ENCODE results near the gene STYX. TPM values are rescaled to one million over a fixed set of nuclear protein-coding genes. Genes with fewer than 3 reads are reported as not detected.
A peak's percentile ranks its signal among the peaks of the same experiment; 100 is the strongest.

The STYX gene
- total RNA-seq, 1 experiment from 2014 or later, result 14.1 TPM

- ATAC-seq (peak; percentile 90), DNase-seq (peak; percentile 97)
- no peak for TF ChIP-seq EZH2 (IDR thresholded peaks at IDR 0.05; ENCODE audit: low read length, unreplicated experiment)
- TF ChIP-seq, protein P1, sequence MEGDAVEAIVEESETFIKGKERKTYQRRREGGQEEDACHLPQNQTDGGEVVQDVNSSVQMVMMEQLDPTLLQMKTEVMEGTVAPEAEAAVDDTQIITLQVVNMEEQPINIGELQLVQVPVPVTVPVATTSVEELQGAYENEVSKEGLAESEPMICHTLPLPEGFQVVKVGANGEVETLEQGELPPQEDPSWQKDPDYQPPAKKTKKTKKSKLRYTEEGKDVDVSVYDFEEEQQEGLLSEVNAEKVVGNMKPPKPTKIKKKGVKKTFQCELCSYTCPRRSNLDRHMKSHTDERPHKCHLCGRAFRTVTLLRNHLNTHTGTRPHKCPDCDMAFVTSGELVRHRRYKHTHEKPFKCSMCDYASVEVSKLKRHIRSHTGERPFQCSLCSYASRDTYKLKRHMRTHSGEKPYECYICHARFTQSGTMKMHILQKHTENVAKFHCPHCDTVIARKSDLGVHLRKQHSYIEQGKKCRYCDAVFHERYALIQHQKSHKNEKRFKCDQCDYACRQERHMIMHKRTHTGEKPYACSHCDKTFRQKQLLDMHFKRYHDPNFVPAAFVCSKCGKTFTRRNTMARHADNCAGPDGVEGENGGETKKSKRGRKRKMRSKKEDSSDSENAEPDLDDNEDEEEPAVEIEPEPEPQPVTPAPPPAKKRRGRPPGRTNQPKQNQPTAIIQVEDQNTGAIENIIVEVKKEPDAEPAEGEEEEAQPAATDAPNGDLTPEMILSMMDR (conservative IDR thresholded peaks at IDR 0.05; ENCODE audit: low read depth, low read length), result no peak
- TF ChIP-seq EZH2phosphoT487 (IDR thresholded peaks at IDR 0.05; ENCODE audit: borderline replicate concordance, low read length), result no peak
- Histone ChIP-seq H3K9me3 (ENCODE audit: low read length) (no peaks in the 10 kb centered on the region), H3K4me1 (ENCODE audit: insufficient read depth, low read length) (peaks cover 25% of the 10 kb centered on the region), H3K4me2 (ENCODE audit: low read length) (peak within 1 kb of the TSS; percentile 90), H3K9ac (ENCODE audit: low read length) (peak within 1 kb of the TSS; percentile 92), H3K27ac (ENCODE audit: low read length) (peak within 1 kb of the TSS; percentile 86), H3K4me3 (ENCODE audit: low read length) (peak within 1 kb of the TSS; percentile 78), H3F3A (ENCODE audit: low read length, unreplicated experiment) (no peaks in the 10 kb centered on the region), H3K79me2 (ENCODE audit: low read length) (peaks cover 47% of the 10 kb centered on the region), H3K9me2 (replicated peaks; ENCODE audit: low read length) (no peaks in the 10 kb centered on the region), H2AFZ (ENCODE audit: low read length) (peak within 1 kb of the TSS; percentile 82), H3K36me3 (ENCODE audit: low read depth, low read length) (no peaks in the 10 kb centered on the region; the same call in 1 of the 2 replicates), H3K27me3 (ENCODE audit: low read length) (no peaks in the 10 kb centered on the region), H4K20me1 (ENCODE audit: low read length) (peaks cover 38% of the 10 kb centered on the region)
- BruUV-seq (replicated peaks), result no TSS peak
- CTCF ChIA-PET, result interaction anchor here (0.5 to 0.6 kb wide), 3 partner anchors 87 to 600 kb away, joined by 3 to 4 read pairs (median 3); no protein-coding TSS in a partner anchor
- POLR2A ChIA-PET (ENCODE audit: unreplicated experiment), result interaction anchor here (0.5 to 0.8 kb wide), 7 partner anchors 10 to 1774 kb away, joined by 3 to 9 read pairs (median 4); no protein-coding TSS in a partner anchor
- intact Hi-C loops (cut with micrococcal nuclease), result loop anchor here (2.0 kb wide), 3 partner anchors 61 to 239 kb away; partner anchors contain the start of genes GPR137C, STYX and TXNDC16
Measured at GRCh38 chr14:52791223-52792096, 61.5 kb downstream of the STYX start, which contains the start of gene GNPNAT1. TSS of gene GNPNAT1 (minus strand) at chr14:52791607. CDS start at chr14:52784650, 6,957 bp downstream.

DNA sequence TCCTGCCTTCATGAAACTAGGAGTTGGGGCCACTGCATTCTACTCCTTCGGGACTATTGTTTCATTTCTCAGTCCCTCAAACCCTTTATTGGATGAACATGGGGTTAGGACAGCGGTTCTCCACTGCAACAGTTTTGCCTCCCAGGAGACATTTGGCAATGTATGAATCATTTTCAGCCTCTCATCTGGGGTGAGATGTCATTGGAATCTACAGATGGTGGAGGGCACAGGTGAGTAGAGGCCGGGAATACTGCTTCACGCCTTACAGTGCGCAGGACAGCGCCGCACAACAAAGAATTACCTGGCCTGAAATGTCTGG is 62.1 kb downstream of the STYX start:
- peak overlapping the region; percentile 81 for H3K4me2 ChIP-seq (ENCODE audit: low read length)
- no peaks in the 10 kb centered on the region for H3F3A ChIP-seq (ENCODE audit: low read length, unreplicated experiment)
- CTCF ChIA-PET, result interaction anchor here (0.6 kb wide), 2 partner anchors 87 to 157 kb away, joined by 3 to 4 read pairs; no protein-coding TSS in a partner anchor
- H3K9me2 ChIP-seq (replicated peaks; ENCODE audit: low read length), result no peaks in the 10 kb centered on the region
- intact Hi-C loops (cut with micrococcal nuclease), result no loop called here
- ATAC-seq (no peak), DNase-seq (no peak)
- H3K4me1 ChIP-seq (ENCODE audit: insufficient read depth, low read length), result peaks cover 25% of the 10 kb centered on the region
- peak overlapping the region; percentile 64 for H3K9ac ChIP-seq (ENCODE audit: low read length)
- POLR2A ChIA-PET (ENCODE audit: unreplicated experiment), result interaction anchor here (0.6 to 0.8 kb wide), 6 partner anchors 9 to 1717 kb away, joined by 3 to 9 read pairs (median 4); no protein-coding TSS in a partner anchor
- H3K4me3 ChIP-seq (ENCODE audit: low read length), result peak overlapping the region; percentile 63
- H3K36me3 ChIP-seq (ENCODE audit: low read depth, low read length), result no peaks in the 10 kb centered on the region; the same call in 1 of the 2 replicates
- H3K79me2 ChIP-seq (ENCODE audit: low read length), result peaks cover 42% of the 10 kb centered on the region
- H3K27me3 ChIP-seq (ENCODE audit: low read length), result no peaks in the 10 kb centered on the region
- H4K20me1 ChIP-seq (ENCODE audit: low read length), result peaks cover 36% of the 10 kb centered on the region
- no peaks in the 10 kb centered on the region for H3K9me3 ChIP-seq (ENCODE audit: low read length)
- peak overlapping the region; percentile 83 for H3K27ac ChIP-seq (ENCODE audit: low read length)
- H2AFZ ChIP-seq (ENCODE audit: low read length), result peak overlapping the region; percentile 82
- BruUV-seq (replicated peaks), result TSS peak; percentile 90
- TF ChIP-seq, protein P1 (conservative IDR thresholded peaks at IDR 0.05; ENCODE audit: low read depth, low read length), result no peak

GRCh38 chr14:52793061-52793460 is 63.1 kb downstream of the STYX start:
- Histone ChIP-seq H4K20me1 (ENCODE audit: low read length) (peaks cover 26% of the 10 kb centered on the region), H3K4me3 (ENCODE audit: low read length) (no peak overlapping the region), H3K9me2 (replicated peaks; ENCODE audit: low read length) (no peaks in the 10 kb centered on the region), H3K27ac (ENCODE audit: low read length) (no peak overlapping the region), H3K4me2 (ENCODE audit: low read length) (no peak overlapping the region), H3F3A (ENCODE audit: low read length, unreplicated experiment) (no peaks in the 10 kb centered on the region), H2AFZ (ENCODE audit: low read length) (no peak overlapping the region), H3K4me1 (ENCODE audit: insufficient read depth, low read length) (peaks cover 21% of the 10 kb centered on the region), H3K79me2 (ENCODE audit: low read length) (peaks cover 31% of the 10 kb centered on the region), H3K27me3 (ENCODE audit: low read length) (no peaks in the 10 kb centered on the region), H3K36me3 (ENCODE audit: low read depth, low read length) (no peaks in the 10 kb centered on the region), H3K9me3 (ENCODE audit: low read length) (no peaks in the 10 kb centered on the region), H3K9ac (ENCODE audit: low read length) (no peak overlapping the region)
- BruUV-seq (replicated peaks), result no TSS peak
- ChIA-PET CTCF (no interaction called here), POLR2A (ENCODE audit: unreplicated experiment) (no interaction called here)
- TF ChIP-seq, protein P1 (conservative IDR thresholded peaks at IDR 0.05; ENCODE audit: low read depth, low read length), result no peak
- TF ChIP-seq EZH2phosphoT487 (IDR thresholded peaks at IDR 0.05; ENCODE audit: borderline replicate concordance, low read length) (no peak), EZH2 (IDR thresholded peaks at IDR 0.05; ENCODE audit: low read length, unreplicated experiment) (no peak)
- ATAC-seq (no peak), DNase-seq (no peak)
- intact Hi-C loops (cut with micrococcal nuclease), result no loop called here
